Measurements from ENCODE around the gene AP5M1.
A peak's percentile ranks its signal among the peaks of the same experiment; 100 is the strongest.
"Not testable (repeated sequence)": the region's sequence is repeated elsewhere in the genome, so short reads cannot be mapped to it uniquely, and the experiment has no call there.

The AP5M1 gene

GRCh38 chr14:57268161-57269069 is at the start of gene AP5M1, which contains the start of gene EXOC5:
Gene AP5M1, plus strand, starts transcription at chr14:57268971. Its CDS starts 344 bp downstream, at chr14:57269315.
Gene EXOC5, minus strand, starts transcription at chr14:57268905. Its CDS starts 257 bp downstream, at chr14:57268648.
- DNase-seq: peak; percentile 88

- DNase-seq: no peak
Observed at GRCh38 chr14:57221931-57222330, 46.8 kb upstream of the AP5M1 start.

GRCh38 chr14:57227083-57227482 is 41.7 kb upstream of the AP5M1 start:
- DNase-seq: no peak

- DNase-seq: not testable (repeated sequence)
Observed at GRCh38 chr14:57228320-57228719, 40.5 kb upstream of the AP5M1 start.

- DNase-seq: no peak
Observed at GRCh38 chr14:57232006-57232405, 36.8 kb upstream of the AP5M1 start.

GRCh38 chr14:57240115-57240514 is 28.7 kb upstream of the AP5M1 start:
- not testable (repeated sequence) for DNase-seq

- DNase-seq: no peak
Observed at GRCh38 chr14:57243320-57243719, 25.5 kb upstream of the AP5M1 start.

GRCh38 chr14:57244106-57244505 is 24.7 kb upstream of the AP5M1 start:
- DNase-seq: no peak

- peak; percentile 7 for DNase-seq
Observed at GRCh38 chr14:57245941-57246340, 22.8 kb upstream of the AP5M1 start.

- DNase-seq: no peak
Observed at GRCh38 chr14:57246933-57247657, 21.7 kb upstream of the AP5M1 start.

GRCh38 chr14:57254884-57255283 is 13.9 kb upstream of the AP5M1 start:
- no peak for DNase-seq

GRCh38 chr14:57258221-57258620 is 10.6 kb upstream of the AP5M1 start:
- DNase-seq: not testable (repeated sequence)

GRCh38 chr14:57259672-57260071 is 9.1 kb upstream of the AP5M1 start:
- DNase-seq: no peak

- DNase-seq: no peak
Observed at GRCh38 chr14:57261604-57262003, 7.2 kb upstream of the AP5M1 start.

- no peak for DNase-seq
Observed at GRCh38 chr14:57262117-57262516, 6.7 kb upstream of the AP5M1 start.

GRCh38 chr14:57266065-57266464 is 2.7 kb upstream of the AP5M1 start:
- DNase-seq: no peak

GRCh38 chr14:57273236-57273635 is 4.5 kb downstream of the AP5M1 start:
- DNase-seq: no peak

- DNase-seq: no peak
Observed at GRCh38 chr14:57274551-57274950, 5.8 kb downstream of the AP5M1 start.

GRCh38 chr14:57275023-57275664 is 6.4 kb downstream of the AP5M1 start:
- no peak for DNase-seq

GRCh38 chr14:57277062-57277461 is 8.3 kb downstream of the AP5M1 start:
- DNase-seq: no peak

GRCh38 chr14:57287745-57288144 is 19.0 kb downstream of the AP5M1 start:
- no peak for DNase-seq

GRCh38 chr14:57290751-57291150 is 22.0 kb downstream of the AP5M1 start:
- no peak for DNase-seq

All from NCI-H226 (cell line).